Fibroblast of gingiva (primary cell): ENCODE data around the gene LACTB.

Experiments used
- DNase-seq: peaks from one replicate; pipeline ENCODE4 v3.0.0-alpha.2; 2011; ENCODE audit warnings: low read depth

LACTB gene

DNA sequence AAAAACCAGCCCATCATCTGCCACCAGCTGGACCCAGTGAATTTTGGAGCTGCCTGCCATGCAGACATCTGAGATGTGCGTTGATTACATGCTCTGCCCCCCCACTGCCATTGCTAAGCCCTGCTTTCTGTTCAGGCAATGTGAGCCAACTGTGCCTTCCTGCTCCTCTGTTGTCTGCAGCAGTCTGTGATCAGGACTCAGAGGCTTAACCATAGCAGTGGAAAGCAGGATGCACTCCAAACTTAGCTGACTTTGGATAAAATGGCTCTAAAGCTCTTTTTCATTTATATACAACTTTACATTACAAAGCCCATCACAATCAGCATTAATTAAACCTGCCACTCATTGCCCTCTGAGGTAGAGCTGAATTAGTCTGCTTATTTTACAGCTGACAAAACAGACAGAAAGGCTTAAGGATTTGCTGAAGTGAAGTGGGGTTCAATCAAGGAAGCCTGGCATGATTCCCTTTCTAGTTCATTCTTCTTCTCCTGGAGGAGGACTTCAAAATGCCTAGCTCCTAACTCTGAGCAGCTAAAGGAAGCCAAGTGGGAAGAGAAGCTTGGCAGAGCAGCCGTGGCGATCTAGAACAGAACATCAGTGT is 51.3 kb downstream of the LACTB start:
- DNase-seq, result no peak

DNA sequence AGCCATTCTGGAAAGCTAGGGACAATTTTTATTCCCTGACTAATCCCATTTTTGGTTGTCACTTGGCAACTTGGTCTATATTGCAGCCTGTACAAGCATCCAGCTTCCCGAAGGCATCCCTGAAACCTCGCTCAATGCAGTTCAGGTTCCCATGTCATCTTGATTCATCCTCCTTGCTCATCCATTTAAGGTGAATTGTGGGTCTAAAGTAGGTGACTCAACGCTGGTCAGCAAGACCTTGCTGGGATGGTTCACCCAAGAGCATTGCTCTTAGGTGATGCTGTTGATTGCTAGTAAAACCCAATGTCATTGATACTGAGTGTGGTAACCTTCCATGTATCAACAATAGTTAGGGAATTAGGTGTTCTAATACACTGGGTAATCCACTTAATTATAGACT is 54.6 kb downstream of the LACTB start:
- DNase-seq, result no peak

- no peak for DNase-seq
Measured at GRCh38 chr15:63178034-63178433, 56.4 kb downstream of the LACTB start.

GRCh38 chr15:63180746-63181145 is 59.1 kb downstream of the LACTB start:
- no peak for DNase-seq

- no peak for DNase-seq
Measured at GRCh38 chr15:63181648-63182047, 60.0 kb downstream of the LACTB start.

GRCh38 chr15:63185206-63185605 is 63.5 kb downstream of the LACTB start:
- DNase-seq, result no peak

DNA sequence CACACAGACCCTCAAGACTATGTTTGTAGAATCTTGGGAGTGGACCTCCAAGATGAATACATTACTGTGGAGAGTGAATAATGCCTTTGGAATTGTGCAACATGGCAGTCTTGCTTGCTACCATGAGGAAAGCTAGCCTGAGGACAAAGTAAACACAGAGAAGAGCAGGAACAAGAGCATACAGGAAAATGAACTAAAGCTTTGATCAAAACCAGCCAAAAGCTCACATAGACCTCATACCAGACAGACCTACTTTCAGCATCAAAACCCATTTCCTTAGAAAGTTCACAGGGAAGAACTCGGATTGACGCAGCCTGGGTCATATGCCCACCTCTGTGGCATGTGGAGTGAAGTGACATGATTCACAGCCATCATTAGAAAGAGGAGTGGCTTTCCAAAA is 64.4 kb downstream of the LACTB start:
- peak; percentile 72 for DNase-seq

DNA sequence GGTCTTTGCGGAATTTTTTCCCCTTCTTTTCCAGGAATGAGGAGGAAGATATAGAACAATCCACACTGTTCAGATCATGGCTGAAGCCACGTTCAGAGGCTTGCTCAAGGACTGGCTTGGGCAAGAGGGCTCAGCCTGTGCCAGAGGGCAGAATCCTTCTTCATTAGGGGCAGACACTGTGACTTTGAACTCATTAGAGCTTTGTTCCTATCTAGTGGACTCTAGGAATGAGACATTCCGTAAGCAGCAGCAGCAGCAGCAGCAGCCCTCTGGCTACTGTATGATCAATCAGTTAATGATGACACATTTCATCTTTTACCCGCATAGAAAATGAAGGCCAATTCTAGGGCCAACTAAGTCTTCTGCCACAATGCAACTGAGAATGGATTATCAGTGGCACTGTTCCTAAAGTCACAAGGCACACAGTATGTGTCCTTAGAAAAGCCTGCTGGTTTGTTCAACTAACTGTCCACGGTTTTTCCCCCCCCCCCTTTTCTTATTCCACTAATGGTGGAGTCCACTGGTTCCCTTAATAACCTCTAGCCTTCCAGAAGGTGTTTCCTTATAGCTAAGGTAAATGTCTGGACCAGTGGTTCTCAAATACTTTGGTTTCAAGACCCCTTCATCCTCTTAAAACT is 66.0 kb downstream of the LACTB start:
- DNase-seq, result no peak

DNA sequence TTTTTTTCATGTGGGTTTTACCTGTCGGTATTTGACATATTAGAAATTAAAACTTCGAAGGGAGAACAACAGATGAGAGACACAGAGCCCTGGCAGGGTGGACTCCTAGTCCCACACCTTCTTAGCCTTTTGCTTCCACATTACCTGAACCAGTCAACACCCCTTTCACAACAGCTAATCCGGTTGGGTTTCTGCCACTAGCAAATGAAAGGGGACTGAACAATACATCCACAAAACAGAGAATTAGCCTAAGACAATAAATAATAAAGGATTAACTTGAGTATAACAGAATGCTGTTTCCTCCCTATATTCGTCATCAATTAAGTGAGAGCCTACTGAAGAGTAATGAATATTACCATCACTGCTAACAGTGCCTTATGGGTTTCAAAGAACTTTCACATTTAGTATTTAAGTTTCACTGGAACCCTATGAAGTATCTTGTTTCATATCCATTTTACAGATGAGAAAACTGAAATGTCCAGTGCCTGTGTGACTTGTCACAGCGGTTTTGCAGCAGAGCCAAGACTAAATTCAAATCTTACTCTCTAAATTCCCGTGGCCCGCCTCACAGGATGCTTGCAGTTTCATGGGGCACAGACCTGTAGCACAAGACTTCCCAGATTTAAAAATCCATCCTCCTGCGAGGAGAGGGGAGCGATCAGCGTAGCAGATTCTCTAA is 66.7 kb downstream of the LACTB start:
- DNase-seq, result no peak

- DNase-seq, result peak; percentile 97
Measured at GRCh38 chr15:63188926-63189871, 67.5 kb downstream of the LACTB start, which contains the start of gene RAB8B. RAB8B (plus strand) TSS chr15:63189606; CDS start chr15:63189625, 19 bp downstream.

DNA sequence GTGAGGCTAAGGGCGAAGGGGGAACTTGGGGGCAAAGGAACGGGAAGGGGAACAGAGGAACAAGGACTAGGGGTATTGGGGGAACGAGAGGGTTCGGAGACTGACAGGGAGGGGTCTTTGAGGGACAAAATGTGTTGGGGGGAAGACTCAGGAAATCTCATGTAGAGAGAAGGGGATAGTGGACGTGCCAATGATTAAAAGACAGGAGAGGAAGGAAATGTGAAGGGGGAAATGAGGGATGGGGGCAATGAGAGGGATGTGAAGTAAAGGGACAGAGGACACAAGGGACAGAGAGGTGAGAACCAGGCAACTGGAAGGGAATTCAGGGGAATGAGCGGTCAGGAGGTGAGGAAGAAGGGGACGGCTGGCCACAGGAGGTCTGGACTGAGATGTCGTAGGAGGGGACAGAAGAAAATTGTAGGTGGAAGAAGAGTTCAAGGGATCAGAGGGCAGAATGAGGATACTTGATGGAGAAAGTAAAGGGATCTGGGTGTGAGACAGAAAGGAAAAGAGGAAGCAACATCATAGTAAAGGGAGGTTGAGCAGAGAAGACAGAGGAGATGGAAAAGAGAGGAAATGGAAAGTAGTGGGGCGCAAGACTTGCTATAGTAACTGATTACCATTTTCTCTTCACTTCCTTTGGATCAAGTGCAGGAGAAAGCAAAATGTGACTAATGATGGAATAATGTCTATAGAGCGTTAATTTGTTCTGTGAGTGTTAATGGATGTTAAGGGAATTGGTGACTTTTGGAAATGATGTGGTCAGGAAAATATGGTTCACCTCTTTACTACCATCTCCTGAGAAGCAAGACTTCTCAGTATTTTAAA is 68.5 kb downstream of the LACTB start:
- DNase-seq, result no peak

DNA sequence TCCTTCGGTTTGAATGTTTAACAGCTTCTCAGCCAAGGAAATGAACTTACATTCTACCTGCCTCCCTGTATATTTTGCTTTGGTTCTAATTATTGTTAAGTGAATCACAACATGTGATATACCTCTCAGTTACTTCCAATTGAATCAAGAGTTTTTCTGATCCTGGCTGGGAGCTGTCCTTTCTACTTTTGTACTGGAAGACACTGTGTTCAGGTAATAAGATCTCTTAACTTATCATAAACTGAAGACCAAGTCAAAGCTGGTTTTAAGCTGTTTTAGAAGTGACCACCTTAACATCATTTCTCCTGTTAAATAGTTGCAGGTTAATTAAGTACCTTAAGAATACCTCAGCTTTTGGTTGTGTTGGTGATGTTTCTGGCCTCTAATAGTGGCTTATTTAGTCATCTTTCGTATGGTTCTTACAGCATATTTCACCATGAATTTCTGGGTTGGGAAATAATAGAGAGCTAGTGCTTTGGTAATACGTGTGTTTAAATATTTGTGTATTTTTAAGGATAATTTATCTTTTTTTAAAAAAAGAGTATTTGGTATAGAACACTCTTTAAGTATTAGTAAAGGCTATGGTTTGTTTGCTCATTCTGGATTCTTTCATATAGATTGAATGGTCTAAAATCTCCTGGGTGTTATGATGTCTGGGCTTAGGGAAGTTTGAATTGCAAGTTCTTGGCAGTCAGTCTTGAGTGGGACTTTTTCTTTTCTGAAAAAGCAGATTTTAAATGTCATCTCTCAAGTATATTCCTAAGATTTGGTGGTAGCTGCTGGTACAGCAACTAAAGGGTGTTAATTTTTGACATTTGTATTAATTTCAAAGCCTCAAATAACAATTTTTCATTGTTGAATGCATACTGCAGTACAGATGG is 69.3 kb downstream of the LACTB start:
- DNase-seq, result no peak
